ENCODE results near the gene GALNT2. TPM values are rescaled to one million over a fixed set of nuclear protein-coding genes. Genes with fewer than 3 reads are reported as not detected.

GALNT2 gene
- total RNA-seq, 1 donor from 2014 or later = 31.9 TPM

GRCh38 chr1:230314142-230314470 lies 247.1 kb downstream of the GALNT2 start:
- H3K27me3 ChIP-seq (ENCODE audit: control insufficient read depth, insufficient read depth, low read length) = no peaks in the 10 kb centered on the region
- TF ChIP-seq CTCF (IDR thresholded peaks at IDR 0.05; ENCODE audit: insufficient read depth, low read length, severe bottlenecking) = no peak
- no peak for DNase-seq (ENCODE audit: low read depth)
- FAIRE-seq = no peak
- H3K4me3 ChIP-seq (ENCODE audit: low read depth, low read length) = no peak overlapping the region
- H3K36me3 ChIP-seq (ENCODE audit: control insufficient read depth, insufficient read depth, low read length) = no peaks in the 10 kb centered on the region

- Histone ChIP-seq H3K27me3 (ENCODE audit: control insufficient read depth, insufficient read depth, low read length) (no peaks in the 10 kb centered on the region), H3K4me3 (ENCODE audit: low read depth, low read length) (no peak overlapping the region), H3K36me3 (ENCODE audit: control insufficient read depth, insufficient read depth, low read length) (no peaks in the 10 kb centered on the region)
- FAIRE-seq = no peak
- DNase-seq (ENCODE audit: low read depth) = no peak
- TF ChIP-seq CTCF (IDR thresholded peaks at IDR 0.05; ENCODE audit: insufficient read depth, low read length, severe bottlenecking) = no peak
These were observed 248.1 kb downstream of the GALNT2 start for GRCh38 chr1:230315099-230315498.

- FAIRE-seq (peak; percentile 66), DNase-seq (ENCODE audit: low read depth) (no peak)
These were observed 250.1 kb downstream of the GALNT2 start for GRCh38 chr1:230316864-230317745.

GRCh38 chr1:230317823-230318819 lies 251.1 kb downstream of the GALNT2 start:
- Histone ChIP-seq H3K4me3 (ENCODE audit: low read depth, low read length) (no peak overlapping the region), H3K27me3 (ENCODE audit: control insufficient read depth, insufficient read depth, low read length) (no peaks in the 10 kb centered on the region), H3K36me3 (ENCODE audit: control insufficient read depth, insufficient read depth, low read length) (no peaks in the 10 kb centered on the region)
- peak; percentile 51 for DNase-seq (ENCODE audit: low read depth)
- TF ChIP-seq CTCF (IDR thresholded peaks at IDR 0.05; ENCODE audit: insufficient read depth, low read length, severe bottlenecking) = no peak
- no peak for FAIRE-seq

More at GRCh38 chr1:230316864-230317745, 250.1 kb downstream of the GALNT2 start:
- no peak for TF ChIP-seq CTCF (IDR thresholded peaks at IDR 0.05; ENCODE audit: insufficient read depth, low read length, severe bottlenecking)
- Histone ChIP-seq H3K36me3 (ENCODE audit: control insufficient read depth, insufficient read depth, low read length) (no peaks in the 10 kb centered on the region), H3K27me3 (ENCODE audit: control insufficient read depth, insufficient read depth, low read length) (no peaks in the 10 kb centered on the region), H3K4me3 (ENCODE audit: low read depth, low read length) (no peak overlapping the region)

- Histone ChIP-seq H3K36me3 (ENCODE audit: control insufficient read depth, insufficient read depth, low read length) (no peaks in the 10 kb centered on the region), H3K27me3 (ENCODE audit: control insufficient read depth, insufficient read depth, low read length) (no peaks in the 10 kb centered on the region)
These were observed 252.1 kb downstream of the GALNT2 start for GRCh38 chr1:230319014-230319747.

More at GRCh38 chr1:230319014-230319747, 252.1 kb downstream of the GALNT2 start:
- FAIRE-seq (no peak), DNase-seq (ENCODE audit: low read depth) (no peak)
- no peak for TF ChIP-seq CTCF (IDR thresholded peaks at IDR 0.05; ENCODE audit: insufficient read depth, low read length, severe bottlenecking)
- no peak overlapping the region for H3K4me3 ChIP-seq (ENCODE audit: low read depth, low read length)
